ENCODE results near the gene GRM3.

DNA sequence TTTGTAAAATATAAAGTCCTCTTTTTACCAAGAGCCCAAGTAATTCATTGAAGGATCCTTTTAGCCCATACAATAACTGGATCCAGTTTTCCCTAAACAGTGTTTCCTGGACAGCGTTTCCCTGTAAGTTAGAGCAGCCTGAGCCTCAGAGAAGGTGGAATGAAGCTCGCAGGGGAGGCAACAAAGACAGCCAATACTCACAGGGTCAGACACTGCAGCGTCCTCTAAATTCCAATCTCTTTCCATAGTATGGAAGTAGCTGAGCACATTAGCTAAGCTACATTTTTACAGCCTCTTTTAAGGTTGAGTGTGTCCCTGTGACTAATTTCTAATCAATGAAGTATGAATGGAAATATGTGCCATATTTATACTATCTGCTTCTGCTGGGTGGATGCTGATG is 193.5 kb downstream of the GRM3 start:
- TF ChIP-seq, protein P1, sequence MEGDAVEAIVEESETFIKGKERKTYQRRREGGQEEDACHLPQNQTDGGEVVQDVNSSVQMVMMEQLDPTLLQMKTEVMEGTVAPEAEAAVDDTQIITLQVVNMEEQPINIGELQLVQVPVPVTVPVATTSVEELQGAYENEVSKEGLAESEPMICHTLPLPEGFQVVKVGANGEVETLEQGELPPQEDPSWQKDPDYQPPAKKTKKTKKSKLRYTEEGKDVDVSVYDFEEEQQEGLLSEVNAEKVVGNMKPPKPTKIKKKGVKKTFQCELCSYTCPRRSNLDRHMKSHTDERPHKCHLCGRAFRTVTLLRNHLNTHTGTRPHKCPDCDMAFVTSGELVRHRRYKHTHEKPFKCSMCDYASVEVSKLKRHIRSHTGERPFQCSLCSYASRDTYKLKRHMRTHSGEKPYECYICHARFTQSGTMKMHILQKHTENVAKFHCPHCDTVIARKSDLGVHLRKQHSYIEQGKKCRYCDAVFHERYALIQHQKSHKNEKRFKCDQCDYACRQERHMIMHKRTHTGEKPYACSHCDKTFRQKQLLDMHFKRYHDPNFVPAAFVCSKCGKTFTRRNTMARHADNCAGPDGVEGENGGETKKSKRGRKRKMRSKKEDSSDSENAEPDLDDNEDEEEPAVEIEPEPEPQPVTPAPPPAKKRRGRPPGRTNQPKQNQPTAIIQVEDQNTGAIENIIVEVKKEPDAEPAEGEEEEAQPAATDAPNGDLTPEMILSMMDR (IDR thresholded peaks at IDR 0.05; ENCODE audit: control extremely low read depth in 1 of 3, insufficient read depth in 1 of 3, low read depth in 1 of 3, low read length in 3 of 3), result no peak
- TF ChIP-seq POLR2AphosphoS5 (IDR thresholded peaks at IDR 0.05; ENCODE audit: low read depth, low read length) (no peak), CBX8 (IDR thresholded peaks at IDR 0.05; ENCODE audit: borderline replicate concordance, low read depth, low read length) (no peak), EZH2 (IDR thresholded peaks at IDR 0.05; ENCODE audit: low read depth, low read length, severe bottlenecking) (no peak), GABPA (IDR thresholded peaks at IDR 0.05; ENCODE audit: borderline replicate concordance, insufficient read depth, low read length) (no peak)
- TF ChIP-seq, protein P2, sequence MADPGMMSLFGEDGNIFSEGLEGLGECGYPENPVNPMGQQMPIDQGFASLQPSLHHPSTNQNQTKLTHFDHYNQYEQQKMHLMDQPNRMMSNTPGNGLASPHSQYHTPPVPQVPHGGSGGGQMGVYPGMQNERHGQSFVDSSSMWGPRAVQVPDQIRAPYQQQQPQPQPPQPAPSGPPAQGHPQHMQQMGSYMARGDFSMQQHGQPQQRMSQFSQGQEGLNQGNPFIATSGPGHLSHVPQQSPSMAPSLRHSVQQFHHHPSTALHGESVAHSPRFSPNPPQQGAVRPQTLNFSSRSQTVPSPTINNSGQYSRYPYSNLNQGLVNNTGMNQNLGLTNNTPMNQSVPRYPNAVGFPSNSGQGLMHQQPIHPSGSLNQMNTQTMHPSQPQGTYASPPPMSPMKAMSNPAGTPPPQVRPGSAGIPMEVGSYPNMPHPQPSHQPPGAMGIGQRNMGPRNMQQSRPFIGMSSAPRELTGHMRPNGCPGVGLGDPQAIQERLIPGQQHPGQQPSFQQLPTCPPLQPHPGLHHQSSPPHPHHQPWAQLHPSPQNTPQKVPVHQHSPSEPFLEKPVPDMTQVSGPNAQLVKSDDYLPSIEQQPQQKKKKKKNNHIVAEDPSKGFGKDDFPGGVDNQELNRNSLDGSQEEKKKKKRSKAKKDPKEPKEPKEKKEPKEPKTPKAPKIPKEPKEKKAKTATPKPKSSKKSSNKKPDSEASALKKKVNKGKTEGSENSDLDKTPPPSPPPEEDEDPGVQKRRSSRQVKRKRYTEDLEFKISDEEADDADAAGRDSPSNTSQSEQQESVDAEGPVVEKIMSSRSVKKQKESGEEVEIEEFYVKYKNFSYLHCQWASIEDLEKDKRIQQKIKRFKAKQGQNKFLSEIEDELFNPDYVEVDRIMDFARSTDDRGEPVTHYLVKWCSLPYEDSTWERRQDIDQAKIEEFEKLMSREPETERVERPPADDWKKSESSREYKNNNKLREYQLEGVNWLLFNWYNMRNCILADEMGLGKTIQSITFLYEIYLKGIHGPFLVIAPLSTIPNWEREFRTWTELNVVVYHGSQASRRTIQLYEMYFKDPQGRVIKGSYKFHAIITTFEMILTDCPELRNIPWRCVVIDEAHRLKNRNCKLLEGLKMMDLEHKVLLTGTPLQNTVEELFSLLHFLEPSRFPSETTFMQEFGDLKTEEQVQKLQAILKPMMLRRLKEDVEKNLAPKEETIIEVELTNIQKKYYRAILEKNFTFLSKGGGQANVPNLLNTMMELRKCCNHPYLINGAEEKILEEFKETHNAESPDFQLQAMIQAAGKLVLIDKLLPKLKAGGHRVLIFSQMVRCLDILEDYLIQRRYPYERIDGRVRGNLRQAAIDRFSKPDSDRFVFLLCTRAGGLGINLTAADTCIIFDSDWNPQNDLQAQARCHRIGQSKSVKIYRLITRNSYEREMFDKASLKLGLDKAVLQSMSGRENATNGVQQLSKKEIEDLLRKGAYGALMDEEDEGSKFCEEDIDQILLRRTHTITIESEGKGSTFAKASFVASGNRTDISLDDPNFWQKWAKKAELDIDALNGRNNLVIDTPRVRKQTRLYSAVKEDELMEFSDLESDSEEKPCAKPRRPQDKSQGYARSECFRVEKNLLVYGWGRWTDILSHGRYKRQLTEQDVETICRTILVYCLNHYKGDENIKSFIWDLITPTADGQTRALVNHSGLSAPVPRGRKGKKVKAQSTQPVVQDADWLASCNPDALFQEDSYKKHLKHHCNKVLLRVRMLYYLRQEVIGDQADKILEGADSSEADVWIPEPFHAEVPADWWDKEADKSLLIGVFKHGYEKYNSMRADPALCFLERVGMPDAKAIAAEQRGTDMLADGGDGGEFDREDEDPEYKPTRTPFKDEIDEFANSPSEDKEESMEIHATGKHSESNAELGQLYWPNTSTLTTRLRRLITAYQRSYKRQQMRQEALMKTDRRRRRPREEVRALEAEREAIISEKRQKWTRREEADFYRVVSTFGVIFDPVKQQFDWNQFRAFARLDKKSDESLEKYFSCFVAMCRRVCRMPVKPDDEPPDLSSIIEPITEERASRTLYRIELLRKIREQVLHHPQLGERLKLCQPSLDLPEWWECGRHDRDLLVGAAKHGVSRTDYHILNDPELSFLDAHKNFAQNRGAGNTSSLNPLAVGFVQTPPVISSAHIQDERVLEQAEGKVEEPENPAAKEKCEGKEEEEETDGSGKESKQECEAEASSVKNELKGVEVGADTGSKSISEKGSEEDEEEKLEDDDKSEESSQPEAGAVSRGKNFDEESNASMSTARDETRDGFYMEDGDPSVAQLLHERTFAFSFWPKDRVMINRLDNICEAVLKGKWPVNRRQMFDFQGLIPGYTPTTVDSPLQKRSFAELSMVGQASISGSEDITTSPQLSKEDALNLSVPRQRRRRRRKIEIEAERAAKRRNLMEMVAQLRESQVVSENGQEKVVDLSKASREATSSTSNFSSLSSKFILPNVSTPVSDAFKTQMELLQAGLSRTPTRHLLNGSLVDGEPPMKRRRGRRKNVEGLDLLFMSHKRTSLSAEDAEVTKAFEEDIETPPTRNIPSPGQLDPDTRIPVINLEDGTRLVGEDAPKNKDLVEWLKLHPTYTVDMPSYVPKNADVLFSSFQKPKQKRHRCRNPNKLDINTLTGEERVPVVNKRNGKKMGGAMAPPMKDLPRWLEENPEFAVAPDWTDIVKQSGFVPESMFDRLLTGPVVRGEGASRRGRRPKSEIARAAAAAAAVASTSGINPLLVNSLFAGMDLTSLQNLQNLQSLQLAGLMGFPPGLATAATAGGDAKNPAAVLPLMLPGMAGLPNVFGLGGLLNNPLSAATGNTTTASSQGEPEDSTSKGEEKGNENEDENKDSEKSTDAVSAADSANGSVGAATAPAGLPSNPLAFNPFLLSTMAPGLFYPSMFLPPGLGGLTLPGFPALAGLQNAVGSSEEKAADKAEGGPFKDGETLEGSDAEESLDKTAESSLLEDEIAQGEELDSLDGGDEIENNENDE (IDR thresholded peaks at IDR 0.05; ENCODE audit: insufficient replicate concordance, low read length), result no peak

All from H1 (cell line).